SIG-M5 treated with dmso at 0.1 percent for 504 hours (cell line): ENCODE results near the gene RPL7A.
"Not testable (repeated sequence)": the region's sequence is repeated elsewhere in the genome, so short reads cannot be mapped to it uniquely, and the experiment has no call there.

ENCODE experiments used
- DNase-seq: peaks from one replicate; lab custom pipeline; 2025; ENCODE audit not compliant: unreplicated experiment; lab: John Stamatoyannopoulos, UW

The RPL7A gene

DNA sequence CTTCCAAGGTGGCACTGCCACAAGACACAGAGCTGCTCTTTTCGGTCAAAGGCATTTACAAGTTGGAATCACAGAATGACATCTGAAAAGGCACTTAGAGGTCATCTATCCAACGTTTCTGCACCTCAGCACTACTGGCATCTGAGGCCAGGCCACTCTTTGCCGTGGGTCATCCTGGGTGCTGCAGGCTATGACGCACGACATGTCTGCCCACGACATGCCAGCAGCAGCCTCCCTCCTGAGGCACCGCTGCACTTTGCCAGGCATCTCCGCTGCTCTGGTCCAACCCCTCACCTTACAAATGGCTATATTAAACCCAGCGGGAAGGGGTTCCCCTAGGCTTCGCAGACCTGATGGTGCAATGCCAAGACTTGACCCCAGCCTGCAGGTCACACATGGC, 19.8 kb downstream of the RPL7A start:
- no peak for DNase-seq

DNA sequence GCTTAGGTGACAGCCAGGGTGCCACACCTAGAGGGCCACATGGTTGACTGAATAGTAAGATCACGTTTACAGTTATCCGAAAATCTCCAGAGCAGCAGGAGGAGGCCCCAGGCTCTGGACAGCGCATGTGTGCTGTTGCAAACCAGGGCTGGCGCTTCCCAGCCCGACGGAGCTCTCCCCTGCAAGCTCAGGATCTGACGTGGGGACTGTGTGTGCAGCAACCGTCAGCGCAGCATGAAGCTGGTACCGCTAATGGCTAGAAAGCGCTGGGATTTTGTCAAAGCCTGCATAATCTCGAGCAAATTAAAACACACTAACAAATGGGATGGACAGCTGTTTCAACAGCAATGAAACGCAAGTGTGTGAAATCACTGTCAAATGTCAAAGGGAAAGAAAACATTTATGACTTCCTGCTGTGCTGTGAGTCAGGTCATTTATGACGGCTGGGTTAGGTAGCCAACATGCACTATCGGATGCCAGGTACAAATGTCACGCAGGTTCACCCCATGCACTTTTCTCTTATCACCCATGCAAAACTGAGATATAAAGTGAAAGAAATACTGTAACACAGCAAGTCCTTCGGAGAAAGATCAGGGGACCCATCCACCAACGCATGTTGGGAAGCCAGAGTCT, 20.3 kb downstream of the RPL7A start:
- DNase-seq = no peak

DNA sequence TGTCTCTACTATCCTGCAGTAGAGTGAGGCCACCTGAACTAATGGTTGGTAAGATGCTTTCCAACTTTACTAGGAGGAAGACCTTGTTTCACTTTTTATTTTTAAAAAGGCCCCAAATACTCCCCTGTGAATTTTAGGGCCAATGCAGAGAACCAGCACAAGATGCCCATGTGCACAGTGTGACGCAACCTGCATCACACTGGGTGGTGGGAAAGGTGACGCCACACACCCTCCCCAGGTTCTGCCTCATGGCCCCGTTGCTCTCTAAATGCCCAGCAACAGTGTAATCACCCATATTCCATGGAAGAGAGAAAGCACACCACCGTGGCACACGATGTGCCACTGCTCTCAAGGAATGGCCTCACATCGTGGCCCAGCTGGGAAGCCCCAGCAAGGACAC, 21.4 kb downstream of the RPL7A start:
- no peak for DNase-seq

DNA sequence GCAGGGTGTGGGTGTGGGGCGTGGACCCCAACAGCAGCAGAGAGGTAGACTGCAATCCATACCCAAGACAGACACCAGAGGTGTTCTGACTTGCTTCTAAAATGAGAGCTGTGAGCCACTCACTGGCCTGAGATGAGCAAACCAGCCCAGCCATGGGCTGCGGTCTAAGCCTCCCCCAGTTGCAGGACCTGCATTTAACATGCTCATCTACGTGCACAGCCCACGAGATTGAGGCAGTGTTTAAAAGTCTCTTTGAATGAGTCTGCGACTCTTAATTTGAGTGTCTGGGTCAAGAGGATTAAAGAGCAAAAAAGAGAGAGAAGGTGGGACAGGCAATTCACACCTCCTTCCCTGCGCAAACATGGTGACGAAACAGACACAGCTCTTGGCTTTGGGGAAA, 21.9 kb downstream of the RPL7A start:
- no peak for DNase-seq

DNA sequence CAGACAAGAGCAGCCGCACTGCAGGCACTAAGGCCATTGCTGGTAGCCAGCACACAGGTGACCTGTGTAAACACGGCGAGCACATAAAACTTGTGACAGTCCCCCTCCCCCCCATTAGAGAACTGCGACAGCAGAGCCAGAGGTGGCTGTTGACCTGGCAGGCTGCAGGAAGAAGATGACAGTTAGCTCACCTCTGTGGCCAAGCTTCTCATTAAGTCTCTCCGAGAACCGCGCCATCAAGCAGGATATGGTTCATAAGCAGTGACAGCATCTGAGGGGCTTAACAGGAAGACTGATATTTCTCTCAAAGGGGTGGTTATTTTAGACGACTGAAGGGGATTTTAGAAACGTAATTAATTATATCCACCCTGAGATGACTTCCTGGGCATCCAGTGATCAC, 22.7 kb downstream of the RPL7A start:
- DNase-seq = no peak

DNA sequence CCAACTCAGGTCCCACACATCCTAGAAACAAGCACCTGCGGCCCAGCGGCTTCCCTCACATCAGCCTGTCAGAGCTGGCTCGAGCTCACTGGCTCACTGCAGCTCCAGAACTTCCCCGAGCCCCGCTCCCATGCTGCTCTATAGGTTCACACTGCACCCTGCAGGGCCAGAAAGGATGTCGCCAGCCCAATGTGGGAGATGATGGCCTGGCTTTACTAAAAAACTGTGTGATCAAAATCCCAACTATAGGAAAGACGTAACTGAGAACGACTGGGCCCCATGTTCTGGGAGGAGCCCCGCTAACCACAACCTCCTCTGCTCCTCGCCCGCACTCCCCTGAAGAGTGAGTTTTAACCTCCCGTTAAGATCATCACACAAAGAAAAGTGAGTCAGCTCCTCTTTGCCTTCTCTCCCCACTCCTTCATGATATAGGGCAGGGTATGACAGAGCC, 23.3 kb downstream of the RPL7A start:
- DNase-seq = peak; percentile 30

DNA sequence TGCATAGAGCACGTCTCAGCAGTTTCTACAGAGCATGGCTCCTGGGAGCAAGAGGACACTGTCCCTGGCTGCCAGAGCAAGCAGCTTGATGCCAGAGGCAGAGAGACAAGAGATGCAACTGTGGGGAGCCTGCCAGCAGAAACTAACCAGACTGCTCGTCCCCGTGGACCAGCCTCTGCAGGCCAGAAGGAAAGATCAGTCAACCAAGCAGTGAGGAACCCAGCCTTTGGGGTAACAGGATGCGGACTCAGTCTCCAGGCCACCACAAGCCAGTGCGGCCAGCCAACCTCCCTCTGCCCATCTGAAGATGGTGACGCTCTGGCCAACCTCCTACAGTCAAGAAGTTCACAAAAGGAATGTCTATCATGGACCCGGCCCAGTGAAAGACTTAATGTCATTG, 24.1 kb downstream of the RPL7A start:
- DNase-seq = no peak

DNA sequence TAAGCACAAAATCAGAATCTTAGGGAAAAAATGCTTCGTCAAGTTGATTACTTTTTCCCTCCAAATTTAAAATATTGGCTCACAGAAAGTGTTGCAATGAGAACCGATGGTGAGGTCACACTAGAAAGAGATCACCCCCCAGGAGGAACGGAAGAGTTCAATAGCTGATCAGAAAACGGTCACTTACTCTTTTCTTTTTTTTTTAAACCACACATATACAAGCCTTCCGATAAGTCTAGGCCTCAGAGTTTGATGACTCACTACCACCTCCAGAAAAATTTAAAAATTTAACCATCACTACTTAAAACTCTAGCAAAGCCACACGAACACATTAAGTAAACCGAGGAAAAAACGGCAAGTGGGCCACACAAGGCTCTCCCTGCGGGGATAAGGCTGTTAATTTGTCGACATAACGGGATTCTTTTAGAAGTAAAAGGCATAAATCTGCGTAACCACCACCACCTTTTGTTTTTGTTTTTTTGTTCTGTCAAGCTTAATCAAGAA, 26.6 kb downstream of the RPL7A start:
- peak; percentile 83 for DNase-seq

DNA sequence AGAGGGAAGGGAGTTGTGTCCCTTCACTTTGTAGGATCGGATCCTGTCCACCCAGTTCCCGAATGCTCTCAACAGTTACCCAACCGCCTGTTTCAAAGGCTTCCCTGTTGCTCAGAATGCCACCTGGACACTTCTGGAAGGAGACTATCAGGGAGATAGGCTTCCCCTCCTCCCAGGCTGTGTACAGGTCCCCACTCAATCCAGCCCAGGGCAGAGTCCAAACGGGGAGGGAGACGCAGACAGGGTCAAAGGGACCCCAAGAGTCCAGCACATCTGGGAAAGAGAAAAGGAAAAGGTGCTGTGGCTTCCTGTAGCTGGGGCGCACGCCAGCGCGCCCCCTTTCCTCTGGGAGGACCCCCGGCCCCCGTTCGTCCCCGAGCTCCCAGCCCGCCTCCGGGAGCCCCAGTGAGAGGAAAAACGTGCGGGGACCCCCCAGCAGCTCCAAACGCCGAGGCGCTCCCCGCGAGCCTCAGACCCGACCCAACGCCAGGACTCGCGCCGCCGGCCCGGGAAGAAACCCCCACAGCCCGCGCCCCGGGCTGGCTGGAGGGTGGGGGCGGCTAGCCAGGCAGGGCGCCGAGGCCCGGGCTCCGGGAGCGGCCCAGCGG, 27.2 kb downstream of the RPL7A start:
- peak; percentile 54 for DNase-seq

DNA sequence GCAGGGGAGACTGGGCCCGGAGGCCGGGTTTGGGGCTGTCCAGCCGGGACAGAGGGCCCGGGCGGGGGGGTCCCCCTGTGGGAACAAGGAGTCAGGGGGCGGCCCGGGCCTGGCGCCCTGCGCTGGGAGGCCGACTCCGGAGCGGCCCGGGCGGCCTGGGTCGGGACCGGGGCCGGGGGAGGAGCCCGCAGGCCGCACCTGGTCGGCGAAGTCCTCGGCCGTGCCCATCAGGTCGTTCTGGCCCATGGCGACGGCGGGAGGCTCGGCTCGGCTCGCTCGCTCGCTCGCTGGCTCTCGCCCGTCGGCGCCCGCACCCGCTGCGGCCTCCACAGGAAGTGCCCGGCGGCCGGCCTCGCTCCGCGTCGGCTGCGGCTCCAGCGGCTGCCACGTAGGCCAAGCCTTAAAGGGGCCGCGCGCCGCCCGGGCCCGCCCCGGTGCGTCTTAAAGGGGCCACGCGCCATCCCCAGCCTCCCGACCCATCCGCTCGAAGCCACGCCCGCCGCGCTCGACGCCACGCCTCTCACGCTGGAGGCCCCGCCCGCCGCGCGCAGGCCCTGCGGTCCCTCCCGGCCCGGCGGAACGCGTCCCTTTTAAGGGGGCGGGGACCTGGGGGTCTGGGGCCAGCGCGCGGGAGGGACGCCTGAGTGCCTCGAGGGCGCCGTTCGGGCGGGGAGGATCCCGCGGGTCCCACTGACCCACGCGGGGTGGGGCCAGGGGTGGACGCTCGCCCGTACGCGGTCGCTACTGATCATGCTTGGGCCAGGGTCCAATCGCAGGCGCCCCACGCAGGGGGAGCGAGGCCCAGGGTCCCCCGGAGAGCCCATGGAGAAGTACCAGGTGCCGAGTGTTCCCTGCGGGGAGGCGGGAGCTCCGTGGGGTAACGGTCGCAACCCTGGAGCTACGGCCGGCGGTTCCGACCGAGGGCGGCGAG, 28.0 kb downstream of the RPL7A start, which contains the start of the genes STKLD1 and SURF4:
Gene STKLD1, plus strand, starts transcription at position 643 of the 931 bp plus-strand sequence. Its CDS starts 108 bp downstream, at position 751.
Gene SURF4, minus strand, starts transcription at position 337 of the 931 bp plus-strand sequence. Its CDS starts 91 bp downstream, at position 246.
- peak; percentile 83 for DNase-seq

DNA sequence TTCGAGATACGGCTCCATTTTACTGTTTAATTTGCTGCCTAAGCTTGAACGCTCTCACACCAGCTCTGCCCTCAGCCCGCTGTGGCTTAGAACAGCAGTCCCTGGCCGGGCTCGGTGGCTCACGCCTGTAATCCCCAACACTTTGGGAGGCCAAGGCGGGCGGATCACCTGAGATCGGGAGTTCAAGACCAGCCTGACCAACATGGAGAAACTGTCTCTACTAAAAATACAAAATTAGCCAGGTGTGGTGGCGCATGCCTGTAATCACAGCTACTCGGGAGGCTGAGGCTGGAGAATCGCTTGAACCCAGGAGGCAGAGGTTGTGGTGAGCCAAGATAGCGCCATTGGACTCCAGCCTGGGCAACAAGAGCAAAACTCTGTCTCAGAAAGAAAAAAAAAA, 29.3 kb downstream of the RPL7A start:
- not testable (repeated sequence) for DNase-seq

DNA sequence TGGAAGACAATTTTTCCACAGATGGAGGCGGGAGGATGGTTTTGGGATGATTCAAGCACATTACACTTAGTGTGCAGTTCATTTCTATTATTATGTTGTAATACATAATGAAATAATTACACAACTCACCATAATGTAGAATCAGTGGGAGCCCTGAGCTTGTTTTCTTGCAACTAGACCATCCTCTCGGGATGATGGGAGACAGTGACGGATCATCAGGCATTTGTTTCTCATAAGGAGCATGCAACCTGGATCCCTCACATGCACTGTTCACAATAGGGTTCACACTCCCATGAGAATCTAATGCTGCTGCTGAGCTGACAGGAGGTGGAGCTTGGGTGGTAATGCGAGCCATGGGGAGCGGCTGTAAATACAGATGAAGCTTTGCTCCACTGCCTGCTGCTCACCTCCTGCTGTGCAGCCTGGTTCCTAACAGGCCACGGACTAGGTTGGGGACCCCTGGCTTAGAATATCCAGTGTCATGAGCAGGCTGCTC, 29.8 kb downstream of the RPL7A start:
- DNase-seq = no peak

DNA sequence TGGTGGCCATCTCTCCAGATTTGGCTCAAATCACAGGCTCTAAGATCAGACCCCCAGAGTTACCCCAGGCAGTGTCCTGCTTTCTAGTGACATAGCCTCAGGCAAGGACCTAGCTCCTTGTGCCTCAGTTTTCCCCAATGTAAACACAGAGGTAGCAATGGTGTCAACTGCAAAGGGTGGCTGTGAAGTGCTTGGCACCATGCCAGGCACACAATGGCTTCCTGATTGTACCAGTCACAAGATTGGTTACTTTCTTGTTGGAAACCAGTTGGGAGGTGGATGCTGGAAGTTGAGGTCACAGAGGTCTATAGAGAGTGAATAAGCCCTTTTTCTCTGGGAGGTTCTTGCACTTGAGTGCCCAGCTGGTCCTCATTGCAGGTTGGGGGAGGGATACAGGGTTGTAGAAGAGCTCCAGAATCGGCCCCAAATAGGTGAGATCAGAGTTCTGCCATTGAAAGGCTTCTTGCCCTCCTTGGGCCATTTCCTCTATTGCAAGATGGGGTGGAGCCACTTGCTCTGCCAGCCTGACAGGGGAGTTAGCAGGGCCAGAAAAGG, 30.5 kb downstream of the RPL7A start:
- DNase-seq = no peak

DNA sequence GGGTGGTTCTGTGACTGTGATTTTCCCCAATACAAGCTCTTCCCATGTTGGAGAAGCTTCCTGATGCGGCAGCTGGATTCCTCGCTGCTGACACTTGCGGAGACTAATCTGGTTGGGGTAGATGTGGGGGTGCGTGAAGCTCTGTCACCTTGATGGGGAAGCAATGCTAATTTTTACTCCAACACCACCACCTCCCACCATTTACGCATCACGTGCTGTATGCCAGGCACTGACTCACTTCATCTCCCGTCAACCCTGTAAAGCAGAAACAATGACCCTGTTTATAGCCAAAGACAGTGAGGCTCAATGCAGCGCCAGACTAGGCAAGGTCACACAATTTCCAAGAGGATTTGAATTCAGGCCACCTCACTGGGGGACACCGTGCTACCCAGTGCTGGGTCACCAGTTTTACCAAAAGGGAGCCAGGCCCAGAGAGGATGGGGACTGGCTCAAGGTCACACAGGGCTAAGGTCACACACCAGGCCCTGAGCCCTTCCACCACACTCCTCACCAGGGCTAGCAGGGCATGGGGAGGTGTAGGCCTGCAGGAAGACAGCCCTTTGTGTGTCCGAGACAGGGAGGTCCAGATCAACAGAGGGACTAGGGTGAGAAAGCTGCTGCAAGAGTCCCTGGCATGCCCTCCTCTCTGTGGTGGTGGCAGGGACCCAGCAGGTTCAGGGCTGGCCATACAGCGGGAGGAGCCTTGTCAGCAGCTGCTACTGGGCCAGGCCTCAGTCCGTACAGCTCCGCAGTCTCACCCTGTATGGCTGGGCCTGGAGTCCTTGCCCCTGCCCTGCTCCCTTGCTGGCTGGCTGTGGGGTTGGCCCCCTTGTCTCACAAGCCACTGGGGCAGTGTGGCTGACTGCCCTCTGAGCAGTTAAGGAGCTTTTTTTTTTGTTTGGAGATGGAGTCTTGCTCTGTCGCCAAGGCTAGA, 31.4 kb downstream of the RPL7A start:
- DNase-seq = no peak

DNA sequence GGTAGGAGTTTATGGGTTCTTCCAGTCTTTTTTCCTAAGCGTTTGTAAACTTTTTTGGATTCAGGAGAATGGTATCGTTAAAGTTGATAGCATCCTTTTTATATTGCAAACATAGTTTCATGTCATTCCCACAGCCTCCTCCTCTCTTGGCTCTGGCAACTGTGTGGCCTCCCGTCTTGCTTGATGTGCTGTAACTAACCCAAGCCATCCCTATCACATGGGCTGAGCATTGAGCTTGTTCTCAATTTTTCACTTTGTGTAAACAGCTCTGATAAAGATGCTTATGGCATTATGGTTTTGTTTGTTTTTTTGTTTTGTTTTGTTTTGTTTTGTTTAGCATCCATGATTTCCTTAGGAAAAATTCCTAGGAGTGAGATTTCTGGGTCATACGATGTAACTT, 32.7 kb downstream of the RPL7A start:
- DNase-seq = no peak

DNA sequence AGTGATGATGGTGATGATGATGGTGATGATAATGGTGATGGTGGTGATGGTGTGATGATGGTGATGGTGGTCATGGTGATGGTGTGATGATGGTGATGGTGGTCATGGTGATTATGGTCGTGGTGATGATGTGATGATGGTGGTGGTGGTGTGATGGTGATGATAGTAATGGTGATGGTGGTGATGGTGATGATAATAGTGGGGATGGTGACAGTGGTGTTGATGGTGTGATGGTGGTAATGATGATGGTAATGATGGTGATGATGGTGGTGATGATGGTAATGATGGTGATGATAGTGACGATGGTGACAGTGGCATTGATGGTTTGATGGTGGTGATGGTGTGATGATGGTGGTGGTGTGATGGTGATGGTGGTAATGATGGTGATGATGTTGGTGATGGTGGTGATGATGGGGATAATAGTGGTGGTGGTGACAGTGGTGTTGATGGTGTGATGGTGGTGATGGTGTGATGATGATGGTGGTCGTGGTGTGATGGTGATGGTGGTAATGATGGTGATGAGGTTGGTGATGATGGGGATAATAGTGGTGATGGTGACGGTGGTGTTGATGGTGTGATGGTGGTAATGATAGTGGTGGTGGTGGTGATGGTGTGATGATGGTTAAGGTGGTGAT, 34.6 kb downstream of the RPL7A start:
- DNase-seq = no peak

DNA sequence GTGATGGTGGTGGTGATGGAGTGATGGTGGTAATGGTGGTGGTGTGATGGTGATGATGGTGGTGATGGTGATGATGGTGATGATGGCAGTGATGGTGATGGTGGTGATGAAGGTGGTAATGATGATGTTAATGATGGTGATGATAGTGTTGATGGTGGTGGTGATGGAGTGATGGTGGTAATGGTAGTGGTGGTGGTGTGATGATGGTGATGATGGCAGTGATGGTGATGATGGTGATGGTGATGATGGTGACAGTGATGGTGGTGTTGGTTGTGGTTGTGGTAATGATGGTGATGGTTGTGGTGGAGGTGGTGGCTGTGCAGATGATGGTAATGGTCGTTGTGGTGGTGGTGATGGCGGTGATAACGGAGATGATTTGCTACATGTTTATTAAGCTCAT, 35.4 kb downstream of the RPL7A start:
- no peak for DNase-seq

DNA sequence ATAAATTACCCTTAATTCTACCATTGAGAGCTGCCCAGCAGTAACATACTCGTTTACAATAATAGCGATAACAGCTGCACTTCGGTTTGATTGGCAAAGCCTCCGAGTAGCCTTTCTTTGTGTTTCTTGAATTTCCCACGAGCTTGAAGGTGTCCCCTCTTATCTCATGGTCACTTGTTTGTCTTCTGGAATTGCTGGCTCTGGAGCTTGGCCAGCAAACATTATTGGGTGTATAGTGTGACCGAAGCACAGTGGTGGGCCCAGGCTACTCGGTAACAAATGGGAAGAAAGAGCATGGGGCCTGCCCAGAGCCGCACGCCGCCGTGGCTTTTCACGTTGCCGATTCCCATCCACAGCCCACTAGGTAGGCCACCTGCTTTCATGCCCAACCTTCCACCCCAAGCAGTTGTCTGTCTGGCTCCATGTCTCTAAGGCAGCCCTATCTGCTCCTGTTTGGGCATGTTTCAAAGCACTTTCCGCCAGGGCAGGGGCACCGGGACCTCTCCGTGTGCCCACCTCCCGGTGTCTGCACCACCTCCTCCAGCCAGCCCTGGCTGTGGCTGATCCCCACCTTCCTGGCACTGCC, 36.8 kb downstream of the RPL7A start:
- no peak for DNase-seq

DNA sequence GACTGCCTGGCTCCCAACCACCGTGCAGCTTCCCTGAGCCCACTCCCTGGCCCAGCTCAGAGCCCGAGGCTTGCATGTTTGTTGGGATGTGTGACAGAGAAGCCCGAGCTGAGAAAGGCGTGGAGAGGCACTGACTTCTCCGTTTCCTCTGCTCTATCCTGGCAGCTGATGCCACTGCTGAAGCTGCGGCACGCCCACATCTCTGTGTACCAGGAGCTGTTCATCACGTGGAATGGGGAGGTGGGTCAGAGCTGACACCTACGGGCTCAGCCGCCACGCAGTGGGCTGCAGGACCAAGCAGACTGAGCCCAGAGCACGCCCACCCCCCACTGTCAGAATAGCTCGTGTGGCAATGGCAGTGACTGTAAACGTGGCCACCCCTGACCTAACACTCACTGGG, 37.4 kb downstream of the RPL7A start:
- DNase-seq = no peak
